Measurements from ENCODE around the gene ZNF493.

ZNF493 gene

GRCh38 chr19:21396893-21397572, at the start of gene ZNF493:
ZNF493 (plus strand) TSS chr19:21397133; CDS start chr19:21397238, 105 bp downstream.
- DNase-seq (ENCODE audit: low read depth) = peak; percentile 87

DNA sequence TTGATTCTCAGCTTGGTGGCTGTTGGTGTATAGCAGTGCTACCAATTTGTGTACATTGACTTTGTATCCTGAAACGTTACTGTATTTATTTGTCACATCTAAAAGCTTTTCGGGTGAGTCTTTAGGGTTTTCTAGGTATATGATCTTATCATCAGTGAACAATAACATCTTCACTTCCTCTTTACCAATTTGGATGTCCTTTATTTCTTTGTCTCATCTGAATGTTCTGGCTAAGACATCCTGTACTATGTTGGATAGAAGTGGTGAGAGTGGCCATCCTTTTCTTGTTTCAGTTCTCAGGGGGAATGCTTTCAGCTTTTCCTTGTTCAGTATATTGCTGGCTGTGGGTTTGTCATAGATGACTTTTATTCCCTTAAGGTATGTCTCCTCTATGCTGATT, 44.1 kb upstream of the ZNF493 start:
- DNase-seq (ENCODE audit: low read depth) = no peak

DNA sequence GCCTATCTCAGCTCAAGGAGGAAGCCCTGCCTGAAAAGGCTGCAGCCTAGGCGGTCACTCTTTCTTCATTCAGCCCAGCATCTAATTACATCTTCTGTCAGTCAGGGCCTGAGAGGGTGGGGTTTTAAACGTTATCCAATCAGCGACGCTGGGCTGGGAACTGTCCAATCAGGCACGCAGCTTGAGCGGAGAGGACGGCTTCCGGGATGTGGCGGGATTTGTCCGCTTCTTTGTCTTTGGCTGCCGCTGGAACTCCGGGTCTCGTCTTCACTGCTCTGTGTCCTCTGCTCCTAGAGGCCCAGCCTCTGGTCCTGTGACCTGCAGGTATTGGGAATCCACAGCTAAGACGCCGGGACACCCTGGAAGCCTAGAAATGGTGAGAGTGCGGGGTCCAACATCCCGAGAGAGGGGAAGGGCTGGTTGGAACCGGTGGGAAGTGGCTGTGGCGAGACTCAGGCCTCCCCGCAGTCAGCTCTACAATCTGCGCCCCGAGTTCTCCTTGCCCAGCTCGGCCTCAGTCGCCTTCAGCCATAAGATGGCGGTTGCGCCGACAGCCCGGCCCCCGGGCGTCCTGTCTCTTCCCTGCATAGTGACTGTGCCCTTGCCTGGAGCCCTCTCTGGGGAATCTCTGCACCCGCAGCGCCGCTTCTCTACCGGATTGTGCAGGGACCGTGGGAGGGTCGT, 38.0 kb upstream of the ZNF493 start, which contains the start of gene ZNF738:
Gene ZNF738, plus strand, starts transcription at position 233 of the 684 bp plus-strand sequence. Its CDS starts 141 bp downstream, at position 374.
- DNase-seq (ENCODE audit: low read depth) = peak; percentile 65

DNA sequence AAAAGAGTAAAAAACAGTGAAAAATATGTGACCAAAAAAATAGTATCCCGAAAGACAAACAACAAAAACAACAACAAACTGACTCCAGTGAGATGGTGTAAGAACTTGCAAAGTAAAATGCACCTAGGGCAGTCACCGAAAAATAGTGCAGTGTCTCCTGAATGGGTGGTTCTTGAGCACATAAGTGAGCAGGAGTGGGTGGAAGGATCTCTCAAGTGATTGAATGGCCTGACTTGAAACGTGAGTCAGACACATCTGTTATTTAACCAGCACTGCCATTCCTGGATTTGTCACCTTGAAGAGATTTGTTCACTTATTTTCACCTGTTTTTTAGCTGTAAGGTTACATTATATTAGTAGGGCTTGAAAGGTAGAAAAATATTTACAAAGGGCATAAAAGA, 34.6 kb upstream of the ZNF493 start:
- no peak for DNase-seq (ENCODE audit: low read depth)

GRCh38 chr19:21383980-21384582, 12.9 kb upstream of the ZNF493 start:
- DNase-seq (ENCODE audit: low read depth) = no peak

- no peak for DNase-seq (ENCODE audit: low read depth)
Observed at GRCh38 chr19:21396121-21396520, 812 bp upstream of the ZNF493 start.

GRCh38 chr19:21398851-21399250, 1.9 kb downstream of the ZNF493 start:
- no peak for DNase-seq (ENCODE audit: low read depth)

DNA sequence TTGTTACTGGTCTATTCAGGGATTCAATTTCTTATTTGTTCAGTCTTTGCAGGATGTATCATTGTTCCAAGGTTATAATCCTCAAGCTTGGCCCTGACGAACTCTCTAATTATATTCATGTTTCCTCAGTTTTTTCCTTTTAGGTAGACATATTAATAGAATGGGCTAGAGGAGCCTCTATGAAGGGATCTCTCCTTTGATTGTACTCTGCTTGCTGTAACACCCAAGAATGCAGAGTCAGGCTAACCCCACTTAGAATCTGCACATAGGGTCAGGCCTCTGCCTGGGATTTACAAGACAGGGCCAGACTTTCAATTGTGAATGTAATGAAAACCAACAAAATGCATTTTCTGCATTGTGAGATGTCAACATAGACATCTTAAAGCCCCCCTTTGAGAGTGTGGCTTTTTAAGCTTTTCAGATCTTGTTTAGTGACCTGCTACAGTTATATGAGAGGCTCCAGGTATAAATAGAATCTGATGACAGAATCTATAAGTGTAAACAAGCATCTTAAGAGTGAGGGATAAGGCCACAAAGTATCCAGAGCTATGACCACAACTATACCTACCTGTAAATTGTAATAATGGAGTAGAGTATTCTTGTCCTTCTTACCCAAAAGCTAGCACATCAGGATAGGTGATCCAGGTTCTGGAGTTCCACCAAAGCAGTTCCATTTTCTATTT, 5.5 kb downstream of the ZNF493 start:
- no peak for DNase-seq (ENCODE audit: low read depth)

DNA sequence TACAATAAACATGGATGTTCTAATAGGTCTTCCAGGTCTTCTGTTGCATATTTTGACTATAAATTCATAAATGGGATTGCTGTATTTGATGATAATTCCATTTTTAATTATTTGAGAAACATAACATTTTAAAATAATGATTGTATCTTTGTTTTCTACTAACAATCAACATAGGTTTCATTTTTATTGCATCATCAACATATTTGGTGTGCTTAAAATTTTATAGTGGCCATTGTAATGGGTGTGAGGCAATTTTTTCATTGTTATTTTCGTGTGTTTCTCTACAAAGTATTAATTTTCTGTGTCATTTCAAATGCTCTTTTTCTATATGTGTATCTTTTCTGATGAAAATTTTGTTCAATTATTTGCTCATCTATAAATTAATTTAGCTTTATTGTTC, 13.2 kb downstream of the ZNF493 start:
- no peak for DNase-seq (ENCODE audit: low read depth)

- no peak for DNase-seq (ENCODE audit: low read depth)
Observed at GRCh38 chr19:21422244-21422643, 25.3 kb downstream of the ZNF493 start.

GRCh38 chr19:21423057-21424041, 26.4 kb downstream of the ZNF493 start:
- no peak for DNase-seq (ENCODE audit: low read depth)

GRCh38 chr19:21430675-21431074, 33.7 kb downstream of the ZNF493 start:
- DNase-seq (ENCODE audit: low read depth) = no peak

DNA sequence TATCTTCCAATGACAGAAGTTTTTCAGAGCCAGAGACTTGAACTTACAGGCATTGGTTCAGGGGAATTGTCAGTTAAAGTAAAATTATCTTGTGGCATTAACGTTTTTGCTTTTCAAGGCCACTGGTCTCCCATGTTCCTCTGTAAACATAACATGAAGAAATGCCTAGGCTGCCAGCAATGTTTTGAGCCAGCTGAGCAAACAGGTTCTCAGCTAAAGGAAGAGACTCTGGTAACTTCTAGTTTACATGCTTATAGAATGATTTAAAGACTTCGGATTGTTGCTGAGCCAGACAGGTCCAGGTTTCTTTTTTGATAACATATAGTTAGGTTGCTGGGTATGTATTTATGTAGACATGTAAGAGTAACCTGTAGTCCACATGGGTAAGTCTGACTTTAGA, 35.7 kb downstream of the ZNF493 start:
- DNase-seq (ENCODE audit: low read depth) = no peak

DNA sequence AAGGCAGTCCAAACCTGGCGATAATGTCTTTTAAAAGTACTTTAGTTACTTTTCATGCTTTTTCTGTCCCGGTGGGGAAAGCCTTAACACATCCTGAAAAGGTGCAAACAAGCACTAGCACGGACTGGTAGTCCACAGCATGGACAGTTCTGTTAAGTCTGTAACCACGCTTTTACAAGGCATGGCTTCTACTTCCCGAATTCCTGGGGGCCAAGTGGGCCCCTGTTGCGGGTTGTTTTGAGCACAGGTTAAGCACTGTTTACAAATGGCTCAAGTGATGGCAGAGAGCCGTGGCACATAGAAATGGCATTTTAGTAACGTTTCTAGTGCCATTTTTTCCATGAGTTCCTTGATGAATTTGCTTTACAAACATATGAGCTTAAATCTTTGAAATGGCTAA, 37.6 kb downstream of the ZNF493 start:
- no peak for DNase-seq (ENCODE audit: low read depth)

- no peak for DNase-seq (ENCODE audit: low read depth)
Observed at GRCh38 chr19:21434967-21435544, 38.1 kb downstream of the ZNF493 start.

DNA sequence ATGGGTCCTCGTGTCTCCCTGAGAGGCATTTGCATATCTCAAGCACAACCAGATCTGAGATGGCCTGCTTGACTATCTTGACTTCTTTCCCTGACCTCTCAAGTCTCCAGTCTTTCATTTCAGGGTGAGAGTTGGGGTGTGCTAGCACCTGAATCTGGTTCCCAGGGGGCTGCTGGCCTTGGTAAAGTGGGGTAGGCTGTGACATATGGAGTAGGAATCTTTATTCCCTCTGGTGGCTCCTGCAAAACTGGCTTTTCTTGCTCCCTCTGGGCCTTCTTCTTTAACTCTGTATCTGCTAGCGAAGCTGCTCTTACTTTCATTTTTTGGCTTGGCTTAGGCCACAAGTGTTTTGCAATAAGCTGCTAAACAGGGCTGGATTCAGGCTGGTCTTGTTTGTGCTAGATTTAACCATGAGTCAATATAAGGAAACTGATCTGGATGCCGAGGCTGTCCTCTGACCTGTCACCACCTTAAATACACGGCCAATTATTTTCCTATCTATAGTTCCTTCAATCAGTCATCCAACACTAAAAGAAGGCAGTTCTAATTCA, 42.3 kb downstream of the ZNF493 start:
- DNase-seq (ENCODE audit: low read depth) = no peak

DNA sequence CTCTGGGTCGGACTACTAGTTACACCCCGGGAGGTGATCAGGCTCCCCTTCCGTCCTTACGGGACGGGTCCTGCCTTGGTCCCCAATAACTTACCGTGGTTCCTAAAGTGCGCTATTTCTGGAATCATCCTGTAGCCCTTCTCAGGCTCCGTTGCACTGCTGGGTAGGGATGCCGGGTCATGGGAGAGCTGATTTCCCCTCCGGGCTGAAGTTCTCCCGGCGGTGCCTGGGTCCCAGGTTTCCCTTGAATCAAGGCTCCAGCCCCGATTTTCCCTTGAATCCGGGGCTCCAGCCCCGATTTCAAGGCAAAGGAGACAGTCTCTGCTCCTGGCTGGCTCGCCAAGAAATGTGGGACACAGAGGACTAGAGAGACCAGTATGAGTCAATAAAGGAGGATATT, 43.4 kb downstream of the ZNF493 start:
- DNase-seq (ENCODE audit: low read depth) = no peak

- no peak for DNase-seq (ENCODE audit: low read depth)
Observed at GRCh38 chr19:21451187-21451586, 54.3 kb downstream of the ZNF493 start.

GRCh38 chr19:21454901-21455300, 58.0 kb downstream of the ZNF493 start:
- no peak for DNase-seq (ENCODE audit: low read depth)

- DNase-seq (ENCODE audit: low read depth) = no peak
Observed at GRCh38 chr19:21460686-21461085, 63.8 kb downstream of the ZNF493 start.

DNA sequence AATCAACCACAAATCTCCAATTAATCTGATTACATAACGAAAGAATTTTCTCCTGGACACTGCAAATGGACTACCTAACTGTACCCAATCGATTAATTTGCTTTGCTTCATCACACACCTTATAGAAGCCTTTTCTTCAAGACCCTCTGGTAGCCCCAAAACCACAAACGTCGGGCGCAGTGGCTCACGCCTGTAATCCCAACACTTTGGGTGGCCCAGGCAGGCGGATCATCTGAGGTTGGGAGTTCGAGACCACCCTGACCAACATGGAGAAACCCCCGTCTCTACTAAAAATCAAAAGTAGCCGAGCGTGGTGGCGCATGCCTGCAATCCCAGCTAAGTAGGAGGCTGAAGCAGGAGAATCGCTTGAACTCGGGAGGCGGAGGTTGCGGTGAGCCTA, 65.6 kb downstream of the ZNF493 start:
- DNase-seq (ENCODE audit: low read depth) = no peak
